GM12878 (cell line): ENCODE data around the gene GNG10. TPM values are rescaled to one million over a fixed set of nuclear protein-coding genes. Genes with fewer than 3 reads are reported as not detected.

ENCODE experiments used
- ATAC-seq: fragments of 200-7000 bp; cut with Tn5 transposase; 3 replicates; pipeline ENCODE4 v1.9.1; 2020; ENCODE audit warnings: mild to moderate bottlenecking, moderate library complexity
- BruUV-seq: library from RNA; stranded (reverse); fragments of 400-500 nt; replicated peaks from 2 replicates; lab custom pipeline; 2021; lab: Mats Ljungman, UMichigan
- CTCF ChIA-PET: fragments of 300-600 bp; sonication (Branson Sonifier 250); formaldehyde crosslinking; extraction: SDS; loops from one replicate; lab custom pipeline; 2021; ENCODE audit warnings: inconsistent platforms; lab: Yijun Ruan, JAX
- POLR2A ChIA-PET: fragments of 350-600 bp; formaldehyde crosslinking; extraction: SDS; loops from one replicate; lab custom pipeline; 2021; ENCODE audit warnings: inconsistent platforms; lab: Charles Lee
- RAD21 ChIA-PET: fragments of 300-600 bp; sonication (Branson Sonifier 250); formaldehyde crosslinking; loops from one replicate; lab custom pipeline; 2023; ENCODE audit warnings: antibody characterized with exemption; ENCODE audit not compliant: unreplicated experiment; lab: Charles Lee
- SMC1A ChIA-PET: fragments of 300-600 bp; sonication (Branson Sonifier 250); formaldehyde crosslinking; loops from one replicate; lab custom pipeline; 2023; ENCODE audit not compliant: unreplicated experiment, uncharacterized antibody; lab: Charles Lee
- DNase-seq: peaks from one replicate; pipeline ENCODE4 v3.0.0-alpha.2; 2011; ENCODE audit warnings: low read depth, low spot score
- FAIRE-seq: peaks from 3 replicates; lab custom pipeline; 2011; peaks lifted over from hg19 to GRCh38; lab: Jason Lieb, UNC
- H2AFZ ChIP-seq: 2 replicates; pipeline ENCODE4 v1.6.0; 2011; ENCODE audit warnings: low read depth, low read length, control low read depth; ENCODE audit not compliant: control insufficient read depth
- H3K27ac ChIP-seq: 2 replicates; pipeline ENCODE4 v1.5.1; 2011; ENCODE audit warnings: control low read depth; ENCODE audit not compliant: control insufficient read depth, insufficient read depth
- H3K27me3 ChIP-seq, 2 experiments: replicated peaks in 1 of 2; 2 replicates each; pipeline versions ENCODE4 v1.6.0 to v1.6.1; 2011; ENCODE audit warnings: low read length in 1 of 2; ENCODE audit not compliant: control insufficient read depth in 2 of 2, insufficient read depth in 2 of 2
- H3K36me3 ChIP-seq, 2 experiments: 2 replicates each; pipeline ENCODE4 v1.5.1; 2011; ENCODE audit warnings: low read length in 1 of 2; ENCODE audit not compliant: control insufficient read depth in 2 of 2, insufficient read depth in 2 of 2
- H3K4me1 ChIP-seq: 2 replicates; pipeline ENCODE4 v1.6.1; 2011; ENCODE audit warnings: mild to moderate bottlenecking, low read length, moderate library complexity, mixed read lengths; ENCODE audit not compliant: control insufficient read depth, insufficient read depth
- H3K4me2 ChIP-seq: 2 replicates; pipeline ENCODE4 v1.6.0; 2011; ENCODE audit warnings: control low read depth; ENCODE audit not compliant: control insufficient read depth, insufficient read depth
- H3K4me3 ChIP-seq: fragments of 200-600 bp; sonication (generic); 2 replicates; pipeline ENCODE4 v1.5.1; 2016
- H3K79me2 ChIP-seq: 2 replicates; pipeline ENCODE4 v1.6.0; 2011; ENCODE audit warnings: low read length; ENCODE audit not compliant: control insufficient read depth, insufficient read depth
- H3K9ac ChIP-seq: 2 replicates; pipeline ENCODE4 v1.8.0; 2011; ENCODE audit warnings: low read length, control low read depth, mixed read lengths; ENCODE audit not compliant: control insufficient read depth, insufficient read depth
- H3K9me3 ChIP-seq: replicated peaks from 3 replicates; pipeline ENCODE4 v1.5.1; 2011; ENCODE audit warnings: mild to moderate bottlenecking, low read length; ENCODE audit not compliant: control insufficient read depth, insufficient read depth
- H4K20me1 ChIP-seq: 2 replicates; pipeline ENCODE4 v1.6.0; 2011; ENCODE audit not compliant: control insufficient read depth, insufficient read depth
- ATF2 ChIP-seq: IDR thresholded peaks from 2 replicates; pipeline ENCODE4 v1.6.1; 2012; ENCODE audit warnings: low read length, inconsistent platforms
- BCL11A ChIP-seq: IDR thresholded peaks from 2 replicates; pipeline ENCODE4 v1.6.1; 2011; ENCODE audit warnings: low read depth, low read length
- CREB1 ChIP-seq: IDR thresholded peaks from 2 replicates; pipeline ENCODE4 v1.6.1; 2012; ENCODE audit warnings: low read depth, mild to moderate bottlenecking, inconsistent platforms
- CREM ChIP-seq: IDR thresholded peaks from 2 replicates; pipeline ENCODE4 v1.6.1; 2014; ENCODE audit warnings: antibody characterized with exemption, low read depth
- IRF5 ChIP-seq: fragments of 450-650 bp; IDR thresholded peaks from 2 replicates; pipeline ENCODE4 v1.6.1; 2017; ENCODE audit warnings: borderline replicate concordance
- PKNOX1 ChIP-seq: fragments of 450-650 bp; IDR thresholded peaks from 2 replicates; pipeline ENCODE4 v1.6.1; 2016; ENCODE audit warnings: mild to moderate bottlenecking
- RB1 ChIP-seq: fragments of 450-650 bp; formaldehyde crosslinking; IDR thresholded peaks from 2 replicates; pipeline ENCODE4 v1.6.1; 2017; ENCODE audit warnings: mild to moderate bottlenecking, borderline replicate concordance
- RBBP5 ChIP-seq: fragments of 200-600 bp; sonication (generic); conservative IDR thresholded peaks from 2 replicates; pipeline ENCODE4 v1.6.1; 2016
- RELA ChIP-seq: fragments of 450-650 bp; IDR thresholded peaks from 2 replicates; pipeline ENCODE4 v1.8.0; 2014; ENCODE audit warnings: borderline replicate concordance; ENCODE audit not compliant: partially characterized antibody
- SIX5 ChIP-seq: IDR thresholded peaks from 2 replicates; pipeline ENCODE4 v1.6.1; 2011; ENCODE audit warnings: mild to moderate bottlenecking, low read depth, low read length, moderate library complexity; ENCODE audit not compliant: severe bottlenecking
- SPI1 ChIP-seq: IDR thresholded peaks from 2 replicates; pipeline ENCODE4 v1.6.1; 2011; ENCODE audit warnings: low read depth, mild to moderate bottlenecking, low read length, moderate library complexity, borderline replicate concordance; ENCODE audit not compliant: insufficient read depth
- SUPT20H ChIP-seq: IDR thresholded peaks from 2 replicates; pipeline ENCODE4 v1.6.1; 2011; ENCODE audit warnings: low read depth, mild to moderate bottlenecking, low read length, moderate library complexity, borderline replicate concordance; ENCODE audit not compliant: control insufficient read depth
- TCF7 ChIP-seq: IDR thresholded peaks from 2 replicates; pipeline ENCODE4 v1.6.1; 2014; ENCODE audit warnings: antibody characterized with exemption, borderline replicate concordance
- USF2 ChIP-seq: IDR thresholded peaks from 2 replicates; pipeline ENCODE4 v1.6.1; 2011; ENCODE audit warnings: low read depth, low read length, improper control_type of control experiment, borderline replicate concordance
- ZNF592 ChIP-seq: fragments of 450-650 bp; IDR thresholded peaks from 2 replicates; pipeline ENCODE4 v1.6.1; 2017; ENCODE audit warnings: mild to moderate bottlenecking, moderate library complexity
- ZSCAN29 ChIP-seq: fragments of 450-650 bp; IDR thresholded peaks from 2 replicates; pipeline ENCODE4 v1.6.1; 2017; ENCODE audit warnings: mild to moderate bottlenecking, moderate library complexity
- WGBS: methylation state at CpG from one replicate; pipeline ENCODE4 v1.1.6; 2016; ENCODE audit warnings: low lambda C conversion rate; ENCODE audit not compliant: insufficient replicate concordance, insufficient coverage; ENCODE audit errors: missing lambda C conversion rate; 5-methylcytosine and 5-hydroxymethylcytosine counted together
- in situ Hi-C: fragments of 300-500 bp; cut with MboI; formaldehyde crosslinking; loops from 9 replicates; pipeline ENCODE4 v1.14.3; 2018; ENCODE audit warnings: mixed read lengths
- intact Hi-C: fragments of 100-400 bp; cut with micrococcal nuclease; formaldehyde crosslinking; loops from one replicate; pipeline ENCODE4 v1.14.2; 2022; ENCODE audit not compliant: unreplicated experiment
- polyA plus RNA-seq, 11 experiments: library from polyadenylated mRNA; depleted of rRNA in 4 of 11; unstranded in 6 of 11; stranded (reverse) in 5 of 11; fragments of >200 nt; fragmentation: Nextera tagmentation in 4 of 11; fragmentation: Illumina TruSeq in 1 of 11; extraction: Ambion mirVana in 4 of 11; extraction: Trizol in 1 of 11; gene quantifications; 1 replicate in 1 of 11; 2 replicates in 10 of 11; pipeline versions ENCODE4 v1.2.1 to v1.2.3, GENCODE V29; 2011 to 2016; ENCODE audit warnings: inconsistent platforms in 2 of 11, missing spikeins in 2 of 11, low read depth in 1 of 11
- total RNA-seq, 4 experiments: library from RNA; depleted of rRNA in 3 of 4; stranded (reverse); fragments of >200 nt in 3 of 4; fragmentation: Illumina TruSeq in 1 of 4; extraction: Trizol in 1 of 4; gene quantifications; 2 replicates each; pipeline versions ENCODE4 v1.2.1 to v1.2.3, GENCODE V29; 2013 to 2021

GNG10 gene
- total and polyA plus RNA-seq, 10 of the 15 experiments (the other 5 are each of a cell fraction or from before 2014, with no cell fraction given) = 12.0 to 28.2 (median 22.7) TPM

- ATAC-seq (no peak), FAIRE-seq (no peak), DNase-seq (no peak)
- Histone ChIP-seq H3K36me3 (no peaks in the 10 kb centered on the region), H3K79me2 (no peaks in the 10 kb centered on the region), H3K9ac (no peak overlapping the region), H3K4me3 (no peak overlapping the region), H3K4me1 (no peaks in the 10 kb centered on the region), H4K20me1 (no peaks in the 10 kb centered on the region), H3K4me2 (no peak overlapping the region), H3K9me3 (no peaks in the 10 kb centered on the region), H3K27ac (no peak overlapping the region), H3K27me3 (no peaks in the 10 kb centered on the region), H2AFZ (no peak overlapping the region)
- intact Hi-C loops = no loop called here
- ChIA-PET RAD21 (no interaction called here), POLR2A (no interaction called here), CTCF (no interaction called here), SMC1A (no interaction called here)
- no TSS peak for BruUV-seq
- WGBS = 100% methylated on average over 2 of the region's 2 CpGs
- in situ Hi-C loops = loop anchor here (5.0 kb wide), 1 partner anchor 48 kb away; no protein-coding TSS in a partner anchor
- no peak for TF ChIP-seq RELA
- no peak for TF ChIP-seq ZSCAN29
- no peak for TF ChIP-seq IRF5
- no peak for TF ChIP-seq RB1
- TF ChIP-seq SIX5 = no peak
- TF ChIP-seq ZNF592 = no peak
- TF ChIP-seq CREM = no peak
- TF ChIP-seq PKNOX1 = no peak
- no peak for TF ChIP-seq SPI1
- TF ChIP-seq RBBP5 = no peak
- no peak for TF ChIP-seq ATF2
- no peak for TF ChIP-seq BCL11A
- TF ChIP-seq CREB1 = no peak
- TF ChIP-seq SUPT20H = no peak
- no peak for TF ChIP-seq TCF7
- no peak for TF ChIP-seq USF2
Observed at GRCh38 chr9:111719541-111719940, 58.1 kb downstream of the GNG10 start.
